HEK293 (cell line): ENCODE measurements around the gene GET3.

Source experiments
- GLI4 ChIP-seq: fragments of 450-650 bp; formaldehyde crosslinking; IDR thresholded peaks from 2 replicates; pipeline ENCODE4 v1.5.1; 2016; ENCODE audit warnings: missing biosample characterization, missing genetic modification characterization
- HOXD13 ChIP-seq: sonication (generic); formaldehyde crosslinking; IDR thresholded peaks from 2 replicates; pipeline ENCODE4 v1.8.0; 2022; ENCODE audit warnings: missing genetic modification reagents, borderline replicate concordance
- PBX3 ChIP-seq: sonication (generic); formaldehyde crosslinking; IDR thresholded peaks from 2 replicates; pipeline ENCODE4 v1.8.1; 2022; ENCODE audit warnings: mild to moderate bottlenecking, moderate library complexity, missing genetic modification reagents
- PRDM2 ChIP-seq: fragments of 450-650 bp; formaldehyde crosslinking; IDR thresholded peaks from 2 replicates; pipeline ENCODE4 v1.5.1; 2016; ENCODE audit warnings: missing biosample characterization, missing genetic modification characterization, borderline replicate concordance
- ZBTB49 ChIP-seq: fragments of 450-650 bp; formaldehyde crosslinking; IDR thresholded peaks from 2 replicates; pipeline ENCODE4 v1.5.1; 2016; ENCODE audit warnings: missing biosample characterization, missing genetic modification characterization, low read depth
- ZNF121 ChIP-seq: fragments of 450-650 bp; formaldehyde crosslinking; IDR thresholded peaks from 2 replicates; pipeline ENCODE4 v1.5.1; 2016; ENCODE audit warnings: missing biosample characterization, missing genetic modification characterization
- ZNF132 ChIP-seq: fragments of 450-650 bp; formaldehyde crosslinking; IDR thresholded peaks from 2 replicates; pipeline ENCODE4 v1.5.1; 2017; ENCODE audit warnings: missing biosample characterization, missing genetic modification characterization, borderline replicate concordance
- ZNF155 ChIP-seq: fragments of 450-650 bp; formaldehyde crosslinking; IDR thresholded peaks from 2 replicates; pipeline ENCODE4 v1.5.1; 2016; ENCODE audit warnings: missing biosample characterization, missing genetic modification characterization
- ZNF19 ChIP-seq: fragments of 450-650 bp; formaldehyde crosslinking; IDR thresholded peaks from 2 replicates; pipeline ENCODE4; 2016; ENCODE audit warnings: missing biosample characterization, missing genetic modification characterization, low read depth
- ZNF239 ChIP-seq: fragments of 450-650 bp; formaldehyde crosslinking; IDR thresholded peaks from 2 replicates; pipeline ENCODE4 v1.5.1; 2016; ENCODE audit warnings: missing biosample characterization, missing genetic modification characterization
- ZNF394 ChIP-seq: fragments of 450-650 bp; formaldehyde crosslinking; IDR thresholded peaks from 2 replicates; pipeline ENCODE4 v1.5.1; 2016; ENCODE audit warnings: missing biosample characterization, missing genetic modification characterization, mild to moderate bottlenecking, moderate library complexity, borderline replicate concordance
- ZNF426 ChIP-seq: fragments of 450-650 bp; formaldehyde crosslinking; IDR thresholded peaks from 2 replicates; pipeline ENCODE4 v1.5.1; 2017; ENCODE audit warnings: missing biosample characterization, missing genetic modification characterization, mild to moderate bottlenecking, inconsistent platforms, moderate library complexity
- ZNF433 ChIP-seq: fragments of 450-650 bp; formaldehyde crosslinking; IDR thresholded peaks from 2 replicates; pipeline ENCODE4 v1.5.1; 2016; ENCODE audit warnings: missing biosample characterization, missing genetic modification characterization, low read depth
- ZNF571 ChIP-seq: fragments of 450-650 bp; formaldehyde crosslinking; IDR thresholded peaks from 2 replicates; pipeline ENCODE4 v1.5.0; 2017; ENCODE audit warnings: missing biosample characterization, missing genetic modification characterization
- ZNF639 ChIP-seq: fragments of 450-650 bp; formaldehyde crosslinking; IDR thresholded peaks from 2 replicates; pipeline ENCODE4 v1.5.1; 2016; ENCODE audit warnings: missing biosample characterization, missing genetic modification characterization
- ZNF701 ChIP-seq: fragments of 450-650 bp; formaldehyde crosslinking; IDR thresholded peaks from 2 replicates; pipeline ENCODE4 v1.5.1; 2016; ENCODE audit warnings: missing biosample characterization, missing genetic modification characterization
- ZNF776 ChIP-seq: fragments of 450-650 bp; formaldehyde crosslinking; IDR thresholded peaks from 2 replicates; pipeline ENCODE4 v1.5.0; 2017; ENCODE audit warnings: missing biosample characterization, missing genetic modification characterization, borderline replicate concordance
- ZNF791 ChIP-seq: fragments of 450-650 bp; formaldehyde crosslinking; IDR thresholded peaks from 2 replicates; pipeline ENCODE4 v1.5.1; 2016; ENCODE audit warnings: missing biosample characterization, missing genetic modification characterization
- ZNF792 ChIP-seq: fragments of 450-650 bp; formaldehyde crosslinking; IDR thresholded peaks from 2 replicates; pipeline ENCODE4 v1.5.1; 2016; ENCODE audit warnings: missing biosample characterization, missing genetic modification characterization
- ZNF830 ChIP-seq: fragments of 450-650 bp; IDR thresholded peaks from 2 replicates; pipeline ENCODE4 v1.5.0; 2018; ENCODE audit warnings: missing biosample characterization, missing genetic modification characterization, low read depth, mild to moderate bottlenecking, moderate library complexity
- ZSCAN30 ChIP-seq: fragments of 450-650 bp; IDR thresholded peaks from 2 replicates; pipeline ENCODE4 v1.5.1; 2018; ENCODE audit warnings: missing biosample characterization, mild to moderate bottlenecking, missing genetic modification characterization, moderate library complexity
- ZSCAN4 ChIP-seq: fragments of 450-650 bp; formaldehyde crosslinking; IDR thresholded peaks from 2 replicates; pipeline ENCODE4 v1.5.1; 2017; ENCODE audit warnings: missing biosample characterization, missing genetic modification characterization
- ZSCAN5A ChIP-seq: fragments of 450-650 bp; formaldehyde crosslinking; IDR thresholded peaks from 2 replicates; pipeline ENCODE4 v1.5.1; 2016; ENCODE audit warnings: missing biosample characterization, missing genetic modification characterization
- ZXDB ChIP-seq: fragments of 450-650 bp; formaldehyde crosslinking; IDR thresholded peaks from 2 replicates; pipeline ENCODE4 v1.5.1; 2016; ENCODE audit warnings: missing biosample characterization, missing genetic modification characterization

Gene GET3

GRCh38 chr19:12792051-12792852, 55.0 kb downstream of the GET3 start (continued):
- TF ChIP-seq PRDM2 (no peak), HOXD13 (CRISPR knock-in tag) (no peak), ZNF426 (no peak), ZNF701 (tag by site-specific recombination) (no peak), ZNF394 (tag by site-specific recombination) (peak; percentile 89), ZNF571 (tag by site-specific recombination) (no peak), ZNF776 (tag by site-specific recombination) (no peak), GLI4 (tag by site-specific recombination) (no peak; the same call in 1 of the 2 replicates), ZNF639 (tag by site-specific recombination) (no peak), ZNF791 (tag by site-specific recombination) (no peak), ZSCAN4 (tag by site-specific recombination) (no peak), ZXDB (tag by site-specific recombination) (peak; percentile 43), ZNF19 (tag by site-specific recombination) (no peak), ZNF792 (tag by site-specific recombination) (no peak), ZNF132 (no peak), PBX3 (CRISPR knock-in tag) (no peak), ZNF433 (tag by site-specific recombination) (no peak), ZNF121 (tag by site-specific recombination) (no peak), ZBTB49 (tag by site-specific recombination) (no peak), ZNF239 (tag by site-specific recombination) (no peak), ZNF155 (tag by site-specific recombination) (no peak), ZNF830 (tag by site-specific recombination) (no peak), ZSCAN30 (tag by site-specific recombination) (no peak), ZSCAN5A (tag by site-specific recombination) (peak; percentile 83; the same call in 1 of the 2 replicates)
